GM19452 (cell line): ENCODE measurements around the gene ORC2.
"Not testable (repeated sequence)": the region's sequence is repeated elsewhere in the genome, so short reads cannot be mapped to it uniquely, and the experiment has no call there.

Source experiments
- ATAC-seq: cut with Tn5 transposase; IDR thresholded peaks from one replicate; pipeline ENCODE4 v1.9.1; 2021; ENCODE audit not compliant: unreplicated experiment

The ORC2 gene

DNA sequence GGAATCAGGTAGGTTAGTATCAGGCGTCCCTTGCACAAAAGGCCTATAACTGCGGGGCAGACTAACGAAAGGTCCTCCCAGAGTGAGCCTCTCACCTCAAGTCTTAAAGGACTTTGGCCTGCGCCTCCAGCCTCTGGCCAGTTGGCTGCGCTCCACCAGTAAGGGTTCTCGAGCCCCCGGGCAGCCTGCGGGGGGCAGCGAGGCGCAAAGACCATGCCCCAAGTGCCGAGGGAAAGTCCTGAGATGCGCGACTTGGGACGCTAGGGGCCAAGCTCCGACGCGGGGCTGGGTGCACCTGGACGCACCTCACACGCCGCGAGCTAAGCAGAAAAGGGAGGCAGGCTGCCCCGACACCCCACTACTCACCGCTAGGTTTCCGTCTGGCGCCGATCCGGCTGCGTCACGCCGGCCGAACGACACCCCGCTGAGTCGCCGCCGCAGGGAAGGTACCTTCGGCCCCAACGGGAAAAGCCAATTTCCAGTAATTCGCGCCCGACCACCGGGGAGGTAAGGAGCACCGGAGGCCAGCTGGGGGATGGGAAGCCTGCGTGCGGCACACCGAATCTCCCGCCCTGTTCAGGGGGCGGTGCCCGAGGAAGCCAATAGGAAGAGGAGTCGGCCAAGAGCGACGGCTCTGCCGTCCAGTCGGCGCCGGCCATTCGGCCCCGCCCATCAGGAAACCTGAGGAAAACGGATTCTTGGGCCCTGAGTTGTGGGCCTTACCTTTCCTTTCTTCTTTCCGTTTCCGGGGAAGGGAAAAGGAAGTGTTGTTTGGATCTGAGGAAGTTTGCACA is at the start of gene ORC2:
Gene ORC2, minus strand, starts transcription at position 537 of the 794 bp plus-strand sequence. CDS start 5,537 bp downstream, outside the sequence.
- ATAC-seq, result peak; percentile 90

DNA sequence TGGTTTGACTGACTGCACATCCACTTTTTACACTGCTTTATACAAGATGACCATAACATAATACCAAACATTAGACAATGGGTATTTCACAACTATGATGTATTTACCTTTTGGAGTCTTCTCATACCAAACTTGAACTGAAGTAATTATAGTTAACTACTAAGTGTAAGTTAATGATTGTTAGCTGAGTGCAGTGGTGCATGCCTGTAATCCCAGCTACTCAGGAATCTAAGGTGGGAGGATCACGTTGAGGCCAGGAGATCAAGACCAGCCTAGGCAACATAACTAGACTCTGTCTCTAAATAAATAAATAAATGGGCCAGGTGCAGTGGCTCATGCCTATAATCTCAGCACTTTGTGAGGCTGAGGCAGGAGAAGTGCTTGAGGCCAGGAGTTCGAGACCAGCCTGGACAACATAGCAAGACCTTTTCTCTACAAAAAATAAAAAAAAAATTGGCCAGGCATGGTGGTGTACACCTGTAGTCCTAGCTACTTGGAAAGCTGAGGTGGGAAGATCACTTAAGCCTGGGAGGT is 44.9 kb upstream of the ORC2 start:
- ATAC-seq, result no peak

DNA sequence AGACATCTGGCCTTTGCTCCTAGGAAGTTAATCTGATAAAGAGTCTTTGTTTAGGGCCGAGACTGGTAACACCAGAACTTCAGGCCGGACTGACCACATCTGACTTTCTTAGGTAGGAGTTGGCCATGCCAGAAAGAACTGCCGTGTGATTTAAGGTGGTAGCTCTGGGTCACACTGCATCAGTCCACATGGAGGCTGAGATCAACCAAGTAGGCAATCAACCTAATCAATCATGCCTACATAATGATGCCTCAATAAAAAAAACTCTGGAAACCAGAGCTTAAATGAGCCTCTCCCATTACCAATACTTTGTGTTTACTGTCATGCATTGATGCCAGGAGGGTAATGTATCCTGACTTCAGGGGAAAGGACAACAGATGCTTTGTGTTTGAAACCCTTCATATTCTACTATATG is 44.1 kb upstream of the ORC2 start:
- ATAC-seq, result no peak

DNA sequence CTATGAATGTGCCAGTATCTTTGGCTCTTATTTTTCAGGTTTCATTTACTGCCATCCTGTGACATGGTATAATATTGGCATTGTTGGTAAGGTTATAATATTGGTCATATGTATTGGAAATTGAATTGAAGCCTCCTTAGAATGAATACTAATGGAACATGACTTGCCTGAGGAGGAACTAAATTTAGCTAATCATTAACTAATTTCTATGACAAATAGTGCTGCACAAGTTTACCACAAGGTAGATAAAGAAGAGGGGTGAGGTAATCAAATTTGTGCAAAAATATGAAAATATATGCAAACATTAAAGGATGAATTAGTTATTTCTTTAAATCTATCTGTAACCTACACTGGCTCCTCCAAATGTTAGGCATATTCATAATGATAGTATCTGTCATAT is 43.2 kb upstream of the ORC2 start:
- ATAC-seq, result no peak

DNA sequence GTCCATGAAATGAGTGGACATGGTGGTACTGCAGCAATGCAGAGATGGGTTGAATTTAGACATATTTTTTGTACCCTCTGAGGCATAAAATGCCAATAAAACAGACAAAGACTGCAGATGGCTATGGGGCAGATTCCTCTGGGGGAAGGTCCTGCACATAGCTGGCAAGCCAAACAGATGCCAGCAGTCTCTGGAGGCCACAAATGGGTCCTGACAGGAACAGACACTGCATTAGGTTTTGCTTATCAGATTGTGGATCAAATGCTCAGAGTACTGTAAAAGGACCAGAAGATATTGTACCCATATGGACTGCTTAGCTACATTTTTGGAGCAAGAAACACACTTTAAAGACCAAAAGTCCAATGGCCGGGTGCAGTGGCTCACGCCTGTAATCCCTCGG is 40.9 kb upstream of the ORC2 start:
- ATAC-seq, result no peak

DNA sequence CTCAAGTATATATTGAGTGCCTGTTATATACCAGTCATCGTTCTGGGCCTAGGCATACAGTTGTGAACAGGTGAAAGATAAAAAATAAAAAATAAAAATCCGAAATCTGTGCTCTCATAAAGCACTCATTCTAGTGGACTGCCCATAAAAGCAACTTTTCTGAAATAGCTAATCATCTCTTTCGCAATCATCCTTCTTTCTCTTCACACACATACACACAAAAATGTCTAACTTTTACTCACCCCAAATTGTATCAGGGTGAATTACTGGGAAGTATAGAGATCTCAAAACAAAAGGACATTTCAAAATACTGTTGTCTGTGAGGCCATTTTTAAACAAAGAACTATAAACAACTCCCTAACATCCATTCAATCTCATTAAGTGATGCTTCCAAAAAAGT is 29.6 kb upstream of the ORC2 start:
- ATAC-seq, result no peak

DNA sequence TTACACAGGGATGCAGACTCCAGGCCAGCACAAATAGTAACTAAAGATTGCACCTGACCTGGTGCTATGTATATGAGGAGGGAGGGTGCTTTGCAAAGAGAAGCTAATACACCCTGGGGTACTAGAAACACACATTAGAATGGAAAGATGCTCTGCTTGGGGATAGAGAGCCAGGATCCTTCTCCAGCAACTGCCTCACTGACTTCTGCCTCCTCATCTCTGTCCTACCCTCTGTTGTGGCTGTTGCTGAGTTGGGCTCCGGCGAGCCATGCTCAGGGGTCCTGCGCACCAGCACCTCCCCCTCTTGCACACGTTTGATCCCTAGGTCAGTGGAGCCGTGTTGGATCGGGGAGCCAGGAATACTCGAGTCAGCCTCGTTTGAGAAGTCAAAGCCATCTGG is 23.7 kb upstream of the ORC2 start:
- ATAC-seq, result no peak

DNA sequence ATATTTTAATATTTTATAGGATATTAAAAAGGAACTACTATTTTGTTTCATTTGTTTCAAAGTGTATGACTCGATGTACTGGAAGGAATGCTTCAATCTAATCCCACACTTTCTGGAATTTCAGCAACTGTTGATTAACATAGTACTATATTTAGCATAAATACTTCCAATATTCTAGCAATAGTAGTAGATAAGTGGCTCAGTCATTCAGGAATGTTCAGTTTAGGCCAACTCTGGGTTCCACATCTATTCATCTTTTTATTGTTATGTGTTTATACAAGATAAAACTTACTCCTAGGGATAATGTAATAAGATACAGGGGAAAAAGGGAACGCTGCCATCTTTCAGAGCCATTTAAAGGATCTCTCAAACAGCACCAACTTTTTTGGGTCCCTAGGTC is 22.3 kb upstream of the ORC2 start:
- ATAC-seq, result no peak

DNA sequence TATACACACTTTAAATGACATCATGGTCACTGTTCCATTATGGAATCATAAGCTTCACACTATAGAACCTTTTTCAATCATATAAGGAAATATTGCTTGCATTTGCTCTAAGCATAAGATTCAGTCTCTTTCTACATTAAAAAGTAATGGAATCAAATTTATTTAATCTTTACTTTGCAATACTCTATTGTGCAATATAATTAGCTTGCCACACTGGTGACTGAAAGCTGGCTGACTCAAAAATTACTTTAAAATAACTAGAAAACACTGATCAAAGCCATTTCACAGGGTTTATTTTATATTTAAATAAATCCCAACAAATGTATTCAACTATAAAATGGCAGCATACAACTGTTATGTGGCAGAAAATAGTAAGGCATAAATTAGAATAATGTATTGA is 13.2 kb upstream of the ORC2 start:
- ATAC-seq, result no peak

DNA sequence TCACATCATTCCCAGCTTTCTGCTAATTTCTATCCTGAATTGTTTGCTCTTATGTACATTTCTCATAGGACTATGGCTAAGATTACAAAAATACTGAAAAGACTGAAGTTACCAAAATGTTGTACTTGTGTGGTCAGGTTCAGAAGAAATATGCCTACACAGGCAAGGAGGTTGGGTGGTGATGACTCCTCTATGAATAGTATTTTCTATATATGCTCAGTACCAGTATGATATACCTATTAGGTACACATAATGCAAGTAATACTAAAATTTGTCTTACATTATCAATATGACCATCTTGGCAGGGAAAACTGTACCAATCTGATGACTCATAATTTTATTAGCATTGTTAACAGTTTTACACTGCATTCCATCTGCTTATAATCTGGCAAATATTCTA is 12.2 kb upstream of the ORC2 start:
- ATAC-seq, result no peak

DNA sequence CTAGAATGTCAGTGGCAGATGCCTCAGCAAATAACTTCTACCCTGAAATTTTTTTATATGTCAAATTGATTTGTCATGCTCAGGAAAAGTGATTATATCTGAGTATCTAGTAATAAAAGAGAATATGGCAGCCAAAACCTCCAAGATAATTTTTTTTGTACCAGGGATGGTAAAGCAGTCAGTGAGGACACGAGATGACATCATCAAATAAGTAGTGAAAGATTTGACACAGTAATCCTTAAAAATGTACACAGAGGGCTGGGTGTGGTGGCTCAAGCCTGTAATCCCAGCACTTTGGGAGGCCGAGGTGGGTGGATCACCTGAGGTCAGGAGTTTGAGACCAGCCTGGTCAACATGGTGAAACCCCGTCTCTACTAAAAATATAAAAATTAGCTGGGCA is 6.6 kb upstream of the ORC2 start:
- ATAC-seq, result not testable (repeated sequence)

DNA sequence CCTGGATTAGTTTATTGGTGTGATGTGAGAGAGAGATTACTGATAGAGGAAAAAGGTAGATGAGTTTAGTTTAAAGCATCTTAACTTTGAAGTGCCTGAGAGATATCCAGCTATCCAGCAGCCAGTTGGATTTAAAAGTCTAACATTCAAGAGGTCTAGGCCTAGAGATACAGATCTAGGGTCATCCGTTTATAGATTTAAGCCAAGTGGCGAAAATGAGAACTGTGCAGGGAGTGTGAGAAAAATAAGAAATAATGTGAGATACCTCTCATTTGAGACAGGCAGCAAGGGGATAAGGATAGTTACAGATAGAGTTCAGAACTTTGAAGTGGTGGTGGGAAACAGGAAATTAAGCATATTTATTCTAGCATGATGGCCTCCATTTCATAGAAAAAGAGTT is 5.3 kb upstream of the ORC2 start:
- ATAC-seq, result no peak

DNA sequence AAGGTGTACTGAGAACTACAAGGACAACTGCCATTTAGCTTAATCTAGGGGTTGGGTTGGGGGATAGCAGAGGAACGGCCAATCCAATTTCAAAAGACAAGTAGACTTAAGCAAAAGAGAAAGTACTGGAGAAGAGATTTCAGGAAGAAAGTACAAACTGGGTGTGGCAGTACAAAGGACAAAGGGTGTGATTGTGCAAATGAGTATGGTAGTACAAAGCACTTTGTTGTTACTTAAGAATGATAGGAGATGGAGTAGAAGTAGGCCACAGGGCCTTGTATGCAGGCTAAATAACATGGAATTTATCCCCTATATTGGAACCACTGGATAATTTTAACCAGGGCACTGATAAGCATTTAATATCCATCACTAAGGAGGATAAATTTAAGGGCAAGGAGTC is 4.7 kb upstream of the ORC2 start:
- ATAC-seq, result no peak

DNA sequence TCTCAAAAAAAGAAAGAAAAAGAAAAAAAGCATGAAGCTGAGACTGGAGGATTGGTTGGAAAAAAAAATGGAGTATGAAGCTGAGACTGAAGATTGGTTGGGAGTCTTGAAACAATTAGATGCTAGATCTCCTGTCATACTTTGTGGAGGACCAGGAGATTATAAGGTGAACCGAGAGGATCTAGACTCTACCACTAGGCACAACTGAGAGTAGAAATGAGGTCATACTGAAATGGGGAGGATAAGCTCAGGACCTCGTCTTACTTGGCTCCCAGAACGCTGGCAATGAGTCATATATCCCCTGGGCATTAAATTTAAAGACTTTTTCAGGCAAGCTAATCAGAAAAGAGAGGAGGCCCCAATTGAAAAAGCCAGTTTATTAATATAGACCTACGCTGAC is 3.3 kb upstream of the ORC2 start:
- ATAC-seq, result peak; percentile 24

DNA sequence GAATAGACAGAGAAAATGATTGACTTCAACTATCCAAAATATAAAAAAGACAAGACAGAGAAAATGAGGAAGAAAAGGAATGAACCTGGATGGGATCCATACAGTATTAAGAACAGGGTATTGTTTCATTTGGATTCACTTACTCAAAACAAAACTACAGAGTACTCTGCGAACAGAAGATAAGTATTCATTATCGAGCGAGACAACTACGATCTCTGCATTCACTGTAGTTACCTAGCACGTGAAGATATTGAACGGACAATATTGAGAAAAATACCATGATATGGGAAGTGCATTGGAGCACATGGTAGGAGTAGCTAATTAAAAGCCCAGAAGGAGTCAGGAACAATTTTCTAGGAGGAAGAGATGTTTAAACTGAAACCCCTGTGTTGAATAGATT is 1.0 kb upstream of the ORC2 start:
- no peak for ATAC-seq

DNA sequence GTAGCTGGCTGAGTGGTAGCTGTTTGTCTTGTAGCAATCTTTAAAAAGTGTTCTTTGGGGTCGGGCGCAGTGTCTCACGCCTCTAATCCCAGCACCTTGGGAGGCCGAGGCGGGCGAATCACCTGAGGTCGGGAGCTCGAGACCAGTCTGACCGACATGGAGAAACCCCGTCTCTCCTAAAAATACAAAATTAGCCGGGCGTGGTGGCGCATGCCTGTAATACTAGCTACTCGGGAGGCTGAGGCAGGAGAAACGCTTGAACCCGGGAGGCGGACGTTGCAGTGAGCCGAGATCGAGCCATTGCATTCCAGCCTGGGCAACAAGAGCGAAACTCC is 425 bp upstream of the ORC2 start:
- peak; percentile 12 for ATAC-seq

DNA sequence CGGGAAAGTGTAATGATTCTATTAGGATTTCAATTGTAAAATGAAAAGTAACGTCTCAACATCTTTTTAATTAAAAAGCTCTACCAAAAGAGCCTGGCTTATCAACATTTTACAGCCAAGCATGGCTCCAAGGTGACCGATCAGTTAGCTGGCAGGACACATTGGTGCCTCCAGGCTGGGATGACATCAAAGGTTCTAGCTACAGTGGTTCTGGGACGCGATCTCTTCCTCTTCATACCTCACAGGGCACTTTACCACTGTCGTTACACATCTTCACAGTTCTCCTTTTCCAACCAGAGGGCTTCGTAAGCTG is 693 bp downstream of the ORC2 start:
- ATAC-seq, result peak; percentile 8

DNA sequence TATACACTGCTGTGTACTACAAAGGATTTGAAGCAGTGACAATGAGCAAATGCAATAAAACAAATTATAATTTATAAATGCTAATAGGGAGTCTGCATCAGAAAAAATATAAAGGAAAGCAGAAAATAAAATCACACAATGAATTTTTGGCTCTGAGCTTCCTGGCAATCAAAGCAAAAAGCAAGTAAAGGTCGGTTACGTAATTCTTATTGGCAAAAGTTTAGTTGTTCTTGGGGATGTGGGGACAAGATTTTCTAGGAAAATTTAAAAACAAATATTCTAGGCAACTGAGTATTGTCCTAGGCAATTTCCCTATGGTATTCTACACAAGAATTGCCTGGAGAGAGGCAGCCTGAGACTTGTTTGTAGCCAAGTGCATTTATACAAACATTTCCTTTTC is 1.8 kb downstream of the ORC2 start:
- ATAC-seq, result no peak

DNA sequence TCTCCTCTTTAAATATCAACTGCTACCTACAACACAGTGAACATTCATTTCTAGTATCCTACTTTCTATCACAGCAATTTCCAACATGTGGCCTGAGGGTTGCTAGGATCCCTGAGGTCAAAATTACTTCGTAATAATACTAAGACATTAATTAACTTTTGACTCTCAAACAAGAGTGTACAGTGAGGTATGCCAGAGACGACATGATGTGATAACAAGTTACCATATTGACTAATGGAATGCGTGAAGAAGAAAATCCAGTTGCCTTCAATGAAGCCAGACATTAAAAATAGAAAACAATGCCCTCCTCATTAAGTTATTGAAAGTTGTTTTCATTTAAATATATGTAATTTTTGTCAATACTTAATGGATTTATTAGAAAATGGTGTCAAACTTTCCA is 13.1 kb downstream of the ORC2 start:
- no peak for ATAC-seq

DNA sequence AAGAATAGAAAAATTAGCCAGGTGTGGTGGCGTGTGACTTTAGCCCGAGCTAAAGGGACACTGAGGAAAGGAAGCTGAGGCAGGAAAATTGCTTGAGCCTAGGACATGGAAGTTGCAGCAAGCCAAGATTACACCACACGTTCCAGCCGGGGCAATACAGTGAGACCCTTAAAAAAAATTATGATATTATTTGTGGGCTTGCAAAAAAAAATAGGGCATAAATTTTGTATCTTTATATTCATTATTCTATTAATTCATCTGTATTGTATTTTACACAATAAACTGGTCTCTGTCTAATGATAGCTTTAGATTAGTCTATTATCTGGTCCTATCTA is 18.1 kb downstream of the ORC2 start:
- ATAC-seq, result no peak

DNA sequence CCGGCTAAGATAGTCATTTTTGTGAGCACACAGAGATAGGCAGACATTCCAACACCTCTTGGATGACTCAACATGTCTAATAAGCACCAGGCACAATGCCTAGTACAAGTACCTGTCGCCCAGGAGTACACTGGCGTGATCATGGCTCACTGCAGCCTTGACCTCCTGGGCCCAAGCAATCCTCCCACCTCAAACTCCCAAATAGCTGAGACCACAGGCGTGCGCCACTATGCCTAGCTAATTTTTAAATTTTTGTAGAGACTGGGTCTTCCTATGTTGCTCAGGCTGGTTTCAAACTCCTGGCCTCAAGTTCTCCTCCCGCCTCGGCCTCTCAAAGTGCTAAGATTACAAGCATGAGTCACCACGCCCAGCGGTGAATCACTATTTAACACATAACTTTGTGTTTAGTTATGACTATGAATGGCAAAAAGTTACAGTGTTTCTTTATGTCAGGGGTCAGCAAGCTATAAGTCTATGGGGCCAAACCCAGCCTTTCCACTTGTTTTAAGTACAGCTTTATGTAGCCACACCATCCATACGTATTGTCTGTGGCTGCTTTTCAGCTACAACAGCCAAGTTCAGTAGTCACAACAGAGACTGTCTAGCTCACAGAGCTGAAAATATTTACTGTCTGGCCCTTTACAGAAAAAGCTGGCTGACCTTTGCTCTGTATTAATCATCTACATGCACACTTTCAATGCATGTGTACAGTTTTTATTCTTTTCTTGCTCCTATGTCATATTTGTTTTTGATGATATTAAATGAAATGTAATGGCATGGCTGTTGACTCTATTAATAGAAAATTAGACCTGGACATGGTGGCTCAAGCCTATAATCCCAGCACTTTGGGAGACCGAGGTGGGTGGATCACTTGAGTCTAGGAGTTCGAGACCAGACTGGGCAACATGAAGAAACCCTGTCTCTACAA is 18.7 kb downstream of the ORC2 start:
- ATAC-seq, result no peak

DNA sequence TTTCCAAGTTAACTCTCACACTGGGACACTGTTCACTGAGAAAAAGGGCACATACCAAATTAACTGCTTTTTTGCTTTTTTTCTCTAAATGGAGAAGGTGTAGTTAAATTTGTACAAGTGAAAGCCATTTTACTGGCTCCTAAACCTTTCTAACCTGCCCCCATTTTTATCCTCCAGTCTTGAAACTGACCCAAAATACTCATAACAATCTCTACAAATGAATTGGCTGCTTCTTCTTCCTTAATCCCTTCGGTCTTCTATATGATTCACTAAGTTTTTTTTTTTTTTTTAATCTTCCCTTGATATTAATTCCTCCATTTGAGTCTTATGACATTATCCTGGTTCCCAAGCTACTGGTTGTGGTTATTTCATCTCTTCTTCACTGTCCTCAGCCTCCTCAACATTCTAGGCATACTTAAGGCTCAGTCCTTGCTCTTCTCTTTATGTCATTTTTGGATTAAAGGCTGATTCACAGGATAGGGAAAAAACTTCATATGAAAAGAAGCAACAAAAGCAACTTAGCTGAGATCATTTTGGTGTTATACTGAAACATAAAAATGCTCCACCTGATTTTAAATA is 19.8 kb downstream of the ORC2 start:
- ATAC-seq, result no peak
